Right lobe of liver (tissue), 6 donors: Measurements from ENCODE around the gene HSF4. TPM values are rescaled to one million over a fixed set of nuclear protein-coding genes. Genes with fewer than 3 reads are reported as not detected.

ENCODE experiments used
- ATAC-seq, 4 donors: fragments of 200-7000 bp; cut with Tn5 transposase; one replicate each; pipeline ENCODE4 v1.9.1; 2020; ENCODE audit warnings: mild to moderate bottlenecking in 4 of 4, moderate library complexity in 4 of 4
- DNase-seq, 3 donors: peaks; one replicate each; pipeline ENCODE4 v3.0.0-alpha.2; 2020
- H3K27ac ChIP-seq, 3 donors: fragments of 200-600 bp; one replicate each; pipeline ENCODE4 v1.8.0; 2022
- H3K27me3 ChIP-seq, 2 donors: fragments of 200-600 bp; one replicate each; pipeline ENCODE4 v1.8.0; 2022
- H3K36me3 ChIP-seq, 4 donors: fragments of 200-600 bp; sonication (generic) in 1 of 4; one replicate each; pipeline versions ENCODE4 v1.5.1 to v1.8.0; 2017 to 2022; ENCODE audit warnings: control low read depth in 1 of 4
- H3K4me1 ChIP-seq, 4 donors: fragments of 200-600 bp; sonication (generic) in 1 of 4; one replicate each; pipeline versions ENCODE4 v1.5.1 to v1.8.0; 2017 to 2022; ENCODE audit warnings: control low read depth in 1 of 4
- H3K4me3 ChIP-seq, 3 donors: fragments of 200-600 bp; one replicate each; pipeline ENCODE4 v1.8.0; 2022
- H3K9me3 ChIP-seq, 4 donors: fragments of 200-600 bp; sonication (generic) in 1 of 4; one replicate each; pipeline versions ENCODE4 v1.5.1 to v1.8.0; 2017 to 2022; ENCODE audit warnings: control low read depth in 1 of 4
- POLR2A ChIP-seq: fragments of 450-650 bp; IDR thresholded peaks from one replicate; pipeline ENCODE4 v1.6.1; 2017; ENCODE audit warnings: antibody characterized with exemption, mild to moderate bottlenecking
- WGBS: methylation state at CpG from one replicate; pipeline ENCODE4 v1.1.6; 2018; ENCODE audit warnings: low coverage, low lambda C conversion rate; ENCODE audit not compliant: insufficient coverage; ENCODE audit errors: missing lambda C conversion rate; 5-methylcytosine and 5-hydroxymethylcytosine counted together
- intact Hi-C, 2 donors: fragments of 100-400 bp; cut with DNase I; formaldehyde crosslinking; loops; one replicate each; pipeline versions ENCODE4 v1.11.2 to v1.14.1; 2022
- total RNA-seq, 6 experiments: library from RNA; depleted of rRNA in 2 of 6; stranded (reverse); fragments of >200 nt in 2 of 6; fragmentation: NEBNext Ultra II Directional in 3 of 6; extraction: Animal tissue kit (Norgen Biotek cat#: 25700) in 3 of 6; gene quantifications; one replicate each; pipeline versions ENCODE4 v1.1.0 to v1.2.4, GENCODE V29; 2016 to 2023
- TF ChIP-seq, protein P1 (sequence below), 4 donors: fragments of 200-600 bp in 3 of 4; fragments of 450-650 bp in 1 of 4; IDR thresholded peaks; one replicate each; pipeline versions ENCODE4 v1.5.1 to v1.8.0; 2016 to 2022; ENCODE audit warnings: antibody characterized with exemption in 4 of 4, mild to moderate bottlenecking in 2 of 4
- donor health status: DM: no; HTN: yes; CAD: no.
- donor health status: DM: no; HTN: no; CAD: no.
- donor health status: DM: no; HTN: no; CAD: no.
- donor health status: DM: no; HTN: yes; CAD: no.
- donor health status: DM: no; HTN: yes; CAD: no.

HSF4 gene
- total RNA-seq, 6 experiments from 2014 or later, result 10.4 to 44.1 (median 30.1) TPM

DNA sequence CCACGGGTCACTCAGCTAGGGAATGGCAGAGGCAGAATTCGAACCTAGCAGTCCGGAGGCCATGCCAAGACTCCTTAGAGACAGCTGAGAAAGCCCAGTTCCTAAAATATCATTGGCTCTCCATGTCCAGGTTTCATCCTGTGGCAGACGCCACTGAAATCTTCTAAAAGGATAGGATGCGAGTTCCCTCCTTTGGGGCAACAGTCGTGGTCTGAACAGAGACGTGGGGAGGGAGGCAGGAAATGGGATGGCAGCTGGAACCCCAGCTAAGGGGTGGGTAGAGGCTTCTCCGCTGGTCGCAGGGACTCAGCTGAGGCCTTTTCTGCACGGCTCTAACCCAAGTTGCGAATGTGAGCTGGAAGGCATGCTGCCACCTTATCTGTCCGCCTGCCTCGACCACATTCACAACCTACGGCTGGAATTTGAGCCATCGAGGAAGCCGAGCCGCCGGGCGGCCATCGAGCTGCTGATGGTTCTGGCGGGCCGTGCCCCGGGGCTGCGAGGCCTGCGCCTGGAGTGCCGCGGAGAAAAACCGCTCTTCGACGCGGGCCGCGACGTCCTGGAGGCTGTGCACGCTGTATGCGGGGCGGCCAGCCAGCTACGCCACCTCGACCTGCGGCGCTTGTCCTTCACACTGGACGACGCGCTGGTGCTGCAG lies 1.9 kb upstream of the HSF4 start:
- no peak for DNase-seq
- no peaks in the 10 kb centered on the region for H3K27me3 ChIP-seq

DNA sequence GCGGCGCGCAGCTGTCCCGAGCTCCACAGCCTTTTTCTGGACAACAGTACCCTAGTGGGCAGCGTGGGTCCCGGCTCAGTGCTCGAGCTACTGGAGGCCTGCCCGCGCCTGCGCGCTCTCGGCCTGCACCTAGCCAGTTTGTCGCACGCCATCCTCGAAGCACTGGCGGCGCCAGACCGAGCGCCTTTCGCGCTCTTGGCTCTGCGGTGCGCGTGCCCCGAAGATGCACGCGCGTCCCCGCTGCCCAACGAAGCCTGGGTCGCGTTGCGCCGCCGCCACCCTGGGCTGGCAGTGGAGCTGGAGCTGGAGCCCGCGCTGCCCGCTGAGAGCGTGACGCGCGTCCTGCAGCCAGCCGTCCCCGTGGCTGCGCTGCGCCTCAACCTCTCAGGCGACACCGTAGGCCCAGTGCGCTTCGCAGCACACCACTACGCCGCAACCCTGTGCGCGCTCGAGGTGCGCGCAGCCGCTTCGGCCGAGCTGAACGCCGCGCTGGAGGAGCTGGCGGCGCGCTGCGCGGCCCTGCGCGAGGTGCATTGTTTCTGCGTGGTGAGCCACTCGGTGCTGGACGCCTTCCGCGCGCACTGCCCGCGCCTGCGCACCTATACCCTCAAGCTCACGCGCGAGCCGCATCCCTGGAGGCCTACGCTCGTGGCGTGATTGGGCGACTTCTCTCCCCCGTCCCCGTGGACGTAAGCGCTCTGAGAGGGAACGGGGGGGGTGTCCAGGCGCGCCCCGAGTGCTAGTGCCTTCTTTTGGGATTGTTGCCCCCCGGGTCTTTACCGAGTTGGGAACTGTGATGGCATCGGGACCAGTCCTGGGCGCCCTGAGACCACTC lies 1.2 kb upstream of the HSF4 start:
- DNase-seq, result no peak
- no peaks in the 10 kb centered on the region for H3K9me3 ChIP-seq
- H3K4me1 ChIP-seq, result peaks cover 0 to 35% (median 17%) of the 10 kb centered on the region in 4 donors
- intact Hi-C loops, result no loop called here
- H3K36me3 ChIP-seq, result no peaks in the 10 kb centered on the region
- ATAC-seq, result peak in 2 of 4 donors; percentile 3
- no peak for TF ChIP-seq POLR2A
- TF ChIP-seq, protein P1, sequence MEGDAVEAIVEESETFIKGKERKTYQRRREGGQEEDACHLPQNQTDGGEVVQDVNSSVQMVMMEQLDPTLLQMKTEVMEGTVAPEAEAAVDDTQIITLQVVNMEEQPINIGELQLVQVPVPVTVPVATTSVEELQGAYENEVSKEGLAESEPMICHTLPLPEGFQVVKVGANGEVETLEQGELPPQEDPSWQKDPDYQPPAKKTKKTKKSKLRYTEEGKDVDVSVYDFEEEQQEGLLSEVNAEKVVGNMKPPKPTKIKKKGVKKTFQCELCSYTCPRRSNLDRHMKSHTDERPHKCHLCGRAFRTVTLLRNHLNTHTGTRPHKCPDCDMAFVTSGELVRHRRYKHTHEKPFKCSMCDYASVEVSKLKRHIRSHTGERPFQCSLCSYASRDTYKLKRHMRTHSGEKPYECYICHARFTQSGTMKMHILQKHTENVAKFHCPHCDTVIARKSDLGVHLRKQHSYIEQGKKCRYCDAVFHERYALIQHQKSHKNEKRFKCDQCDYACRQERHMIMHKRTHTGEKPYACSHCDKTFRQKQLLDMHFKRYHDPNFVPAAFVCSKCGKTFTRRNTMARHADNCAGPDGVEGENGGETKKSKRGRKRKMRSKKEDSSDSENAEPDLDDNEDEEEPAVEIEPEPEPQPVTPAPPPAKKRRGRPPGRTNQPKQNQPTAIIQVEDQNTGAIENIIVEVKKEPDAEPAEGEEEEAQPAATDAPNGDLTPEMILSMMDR (IDR thresholded peaks at IDR 0.05), result no peak
- H3K27me3 ChIP-seq, result no peaks in the 10 kb centered on the region
- H3K27ac ChIP-seq, result no peak overlapping the region
- WGBS, result 46% methylated on average over 29 of the region's 99 CpGs
- H3K4me3 ChIP-seq, result peak overlapping the region in 1 of 3 donors; percentile 36

More for the DNA sequence above, 1.9 kb upstream of the HSF4 start:
- H3K27ac ChIP-seq, result no peak overlapping the region
- H3K36me3 ChIP-seq, result no peaks in the 10 kb centered on the region
- ATAC-seq, result no peak
- peak overlapping the region in 1 of 3 donors; percentile 36 for H3K4me3 ChIP-seq
- 16% methylated on average over 20 of the region's 44 CpGs for WGBS
- TF ChIP-seq POLR2A, result no peak
- TF ChIP-seq, protein P1 (IDR thresholded peaks at IDR 0.05), result no peak
- intact Hi-C loops, result no loop called here
- peaks cover 0 to 35% (median 17%) of the 10 kb centered on the region in 4 donors for H3K4me1 ChIP-seq
- H3K9me3 ChIP-seq, result no peaks in the 10 kb centered on the region

DNA sequence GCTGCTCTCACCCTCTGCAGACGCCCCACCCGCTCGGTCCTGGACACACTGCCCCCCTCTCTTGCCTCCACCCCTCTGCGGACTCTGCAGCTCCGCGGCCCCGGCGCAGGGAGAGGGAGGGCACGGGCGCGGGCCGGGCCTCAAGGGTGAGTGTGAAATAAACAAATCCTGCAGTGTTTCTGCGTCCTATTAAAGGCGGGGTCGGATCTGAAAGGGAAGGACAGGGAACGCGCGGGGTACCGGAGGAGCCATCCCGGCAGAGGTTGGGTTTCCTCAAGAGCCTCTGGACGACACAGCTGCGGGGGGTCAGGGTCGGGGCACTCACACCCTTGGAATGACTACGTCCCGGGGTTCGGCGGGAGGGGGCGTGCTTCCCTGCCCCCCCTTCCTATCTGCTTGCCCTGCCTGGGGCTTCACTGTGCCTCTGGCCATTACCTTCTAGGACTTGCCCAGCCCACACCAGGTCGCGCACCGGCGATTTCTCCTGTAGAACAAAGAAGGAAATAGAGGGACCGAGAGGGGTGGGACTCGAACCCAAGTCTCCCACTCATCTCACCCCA lies 466 bp upstream of the HSF4 start:
- no peak overlapping the region for H3K27ac ChIP-seq

More for the DNA sequence above, 466 bp upstream of the HSF4 start:
- peak in 1 of 4 donors; percentile 0 for ATAC-seq
- Histone ChIP-seq H3K9me3 (no peaks in the 10 kb centered on the region), H3K27me3 (no peaks in the 10 kb centered on the region), H3K4me1 (peaks cover 0 to 35% (median 18%) of the 10 kb centered on the region in 4 donors), H3K4me3 (no peak overlapping the region), H3K36me3 (no peaks in the 10 kb centered on the region)
- intact Hi-C loops, result no loop called here
- DNase-seq, result no peak
- 1% methylated on average over 22 of the region's 34 CpGs for WGBS
- TF ChIP-seq, protein P1 (IDR thresholded peaks at IDR 0.05), result no peak
- TF ChIP-seq POLR2A, result no peak
